Esophagus (tissue), 2 donors: ENCODE data around the gene GCM1. TPM values are rescaled to one million over a fixed set of nuclear protein-coding genes. Genes with fewer than 3 reads are reported as not detected.

Experiments used
- H3K27ac ChIP-seq, 2 donors: one replicate each; pipeline ENCODE4 v1.5.1; 2013; ENCODE audit warnings: low read depth in 2 of 2, mild to moderate bottlenecking in 2 of 2, inconsistent platforms in 1 of 2, low read length in 1 of 2, moderate library complexity in 1 of 2
- H3K27me3 ChIP-seq, 2 donors: one replicate each; pipeline ENCODE4 v1.6.1; 2013; ENCODE audit warnings: low read length in 2 of 2, control low read depth in 1 of 2, mild to moderate bottlenecking in 1 of 2; ENCODE audit not compliant: insufficient read depth in 2 of 2, control insufficient read depth in 1 of 2
- H3K36me3 ChIP-seq, 2 donors: one replicate each; pipeline ENCODE4 v1.6.1; 2013; ENCODE audit warnings: low read length in 1 of 2; ENCODE audit not compliant: control insufficient read depth in 2 of 2, insufficient read depth in 2 of 2
- H3K4me1 ChIP-seq, 2 donors: one replicate each; pipeline ENCODE4 v1.6.1; 2013; ENCODE audit warnings: low read length in 1 of 2; ENCODE audit not compliant: control insufficient read depth in 2 of 2, insufficient read depth in 2 of 2
- H3K4me3 ChIP-seq, 2 donors: one replicate each; pipeline ENCODE4 v1.5.1; 2013; ENCODE audit warnings: low read length in 2 of 2, mild to moderate bottlenecking in 2 of 2, low read depth in 1 of 2, moderate library complexity in 1 of 2
- H3K9me3 ChIP-seq, 2 donors: one replicate each; pipeline ENCODE4 v1.6.1; 2013; ENCODE audit warnings: mild to moderate bottlenecking in 2 of 2, low read depth in 1 of 2, low read length in 1 of 2, moderate library complexity in 1 of 2; ENCODE audit not compliant: control insufficient read depth in 2 of 2, insufficient read depth in 1 of 2
- WGBS, 2 donors: extraction: QIAGEN DNeasy Blood & Tissue Kit; methylation state at CpG; one replicate each; pipeline ENCODE4 v1.1.7; 2013; 5-methylcytosine and 5-hydroxymethylcytosine counted together
- polyA plus RNA-seq, 2 donors: library from polyadenylated mRNA; stranded (reverse); fragments of 200-250 nt; gene quantifications; one replicate each; pipeline ENCODE4 v1.2.3, GENCODE V29; 2013
- donor health status: healthy with polysubstance abuse.
- donor health status: Bipolar disorder and iron deficiency.

GCM1 gene
- polyA plus RNA-seq, 2 donors = not detected

- no peaks in the 10 kb centered on the region for H3K9me3 ChIP-seq
- no peaks in the 10 kb centered on the region for H3K36me3 ChIP-seq
- H3K27me3 ChIP-seq = no peaks in the 10 kb centered on the region
- 50 to 58% methylated on average over 8 of the region's 8 CpGs for WGBS, 2 donors
- H3K4me1 ChIP-seq = no peaks in the 10 kb centered on the region
- no peak overlapping the region for H3K4me3 ChIP-seq
- no peak overlapping the region for H3K27ac ChIP-seq
Measured at GRCh38 chr6:53134601-53135235, 13.9 kb downstream of the GCM1 start.

DNA sequence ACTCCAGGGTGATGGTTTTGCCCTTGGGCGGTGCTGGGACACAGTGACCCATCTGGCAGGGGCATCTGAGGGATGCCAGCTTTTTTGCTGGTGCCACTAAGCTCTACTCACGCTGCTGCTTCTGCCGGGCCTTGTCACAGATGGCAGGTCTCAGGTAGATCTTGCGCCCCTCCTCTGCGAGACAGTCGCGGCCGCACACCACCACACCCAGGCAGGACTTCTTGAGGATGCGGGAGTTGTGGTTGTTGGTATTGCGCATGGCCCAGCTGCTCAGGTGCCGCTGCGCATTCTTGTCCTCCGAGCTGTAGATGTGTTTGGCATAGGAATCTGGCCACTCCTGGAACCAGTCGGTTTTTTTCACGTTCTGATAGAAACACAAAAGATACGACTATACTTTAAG lies 14.7 kb downstream of the GCM1 start:
- no peaks in the 10 kb centered on the region for H3K27me3 ChIP-seq
- H3K27ac ChIP-seq = no peak overlapping the region
- H3K9me3 ChIP-seq = no peaks in the 10 kb centered on the region
- no peak overlapping the region for H3K4me3 ChIP-seq
- H3K36me3 ChIP-seq = no peaks in the 10 kb centered on the region
- whole genome bisulfite sequencing, 2 donors = 89 to 90% methylated on average over 16 of the region's 16 CpGs
- H3K4me1 ChIP-seq = no peaks in the 10 kb centered on the region

GRCh38 chr6:53130569-53131290 lies 17.9 kb downstream of the GCM1 start:
- no peaks in the 10 kb centered on the region for H3K27me3 ChIP-seq

GRCh38 chr6:53128842-53129241 lies 19.8 kb downstream of the GCM1 start:
- Histone ChIP-seq H3K4me3 (no peak overlapping the region), H3K27me3 (no peaks in the 10 kb centered on the region), H3K27ac (no peak overlapping the region), H3K36me3 (no peaks in the 10 kb centered on the region), H3K4me1 (no peaks in the 10 kb centered on the region), H3K9me3 (no peaks in the 10 kb centered on the region)
- WGBS, 2 donors = 52 to 57% methylated on average over 5 of the region's 5 CpGs

More at GRCh38 chr6:53130569-53131290, 17.9 kb downstream of the GCM1 start:
- H3K4me3 ChIP-seq = no peak overlapping the region
- H3K4me1 ChIP-seq = no peaks in the 10 kb centered on the region
- H3K27ac ChIP-seq = no peak overlapping the region
- 52 to 69% methylated on average over 6 of the region's 6 CpGs for WGBS, 2 donors
- no peaks in the 10 kb centered on the region for H3K36me3 ChIP-seq
- no peaks in the 10 kb centered on the region for H3K9me3 ChIP-seq

GRCh38 chr6:53125276-53125675 lies 23.4 kb downstream of the GCM1 start:
- no peak overlapping the region for H3K4me3 ChIP-seq
- H3K9me3 ChIP-seq = no peaks in the 10 kb centered on the region
- H3K36me3 ChIP-seq = no peaks in the 10 kb centered on the region
- no peaks in the 10 kb centered on the region for H3K27me3 ChIP-seq
- H3K4me1 ChIP-seq = no peaks in the 10 kb centered on the region
- 81 to 84% methylated on average over 4 of the region's 4 CpGs for WGBS, 2 donors
- H3K27ac ChIP-seq = no peak overlapping the region

DNA sequence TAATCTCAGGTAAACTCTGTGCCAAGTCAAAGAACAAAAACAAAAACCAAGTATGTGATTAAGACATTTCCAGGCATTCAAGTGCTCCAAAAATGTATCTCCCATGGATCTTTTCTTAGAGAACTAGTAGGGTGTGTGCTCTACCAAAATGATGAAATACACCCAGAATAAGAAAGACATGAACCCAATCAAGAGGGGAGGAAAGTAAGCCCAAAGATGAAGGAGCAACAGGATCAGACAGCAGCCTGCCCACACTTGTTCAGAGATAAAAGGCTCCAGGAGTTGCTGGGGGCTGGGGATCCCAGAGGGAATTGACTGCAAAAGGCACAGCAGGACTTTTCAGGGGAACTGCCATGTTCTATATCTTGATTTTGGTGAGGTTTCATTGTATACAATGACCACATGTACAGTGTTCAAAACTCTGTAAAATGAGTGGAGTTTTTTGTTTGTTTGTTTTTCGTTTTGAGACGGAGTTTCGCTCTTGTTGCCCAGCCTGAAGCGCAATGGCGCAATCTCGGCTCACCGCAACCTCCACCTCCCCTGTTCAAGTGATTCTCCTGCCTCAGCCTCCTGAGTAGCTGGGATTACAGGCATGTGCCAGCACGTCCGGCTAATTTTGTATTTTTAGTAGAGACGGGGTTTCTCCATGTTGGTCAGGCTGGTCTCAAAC lies 24.4 kb downstream of the GCM1 start:
- H3K4me1 ChIP-seq = peaks cover 0 to 3% of the 10 kb centered on the region in 2 donors
- no peaks in the 10 kb centered on the region for H3K27me3 ChIP-seq
- H3K4me3 ChIP-seq = no peak overlapping the region
- H3K9me3 ChIP-seq = no peaks in the 10 kb centered on the region
- H3K36me3 ChIP-seq = no peaks in the 10 kb centered on the region
- 77 to 85% methylated on average over 10 of the region's 10 CpGs for WGBS, 2 donors
- H3K27ac ChIP-seq = no peak overlapping the region

- H3K4me3 ChIP-seq = no peak overlapping the region
- 27 to 28% methylated on average over 4 of the region's 4 CpGs for WGBS, 2 donors
- peaks cover 0 to 3% of the 10 kb centered on the region in 2 donors for H3K4me1 ChIP-seq
- H3K27me3 ChIP-seq = no peaks in the 10 kb centered on the region
- no peak overlapping the region for H3K27ac ChIP-seq
- no peaks in the 10 kb centered on the region for H3K9me3 ChIP-seq
- no peaks in the 10 kb centered on the region for H3K36me3 ChIP-seq
Measured at GRCh38 chr6:53119772-53120409, 28.8 kb downstream of the GCM1 start.

DNA sequence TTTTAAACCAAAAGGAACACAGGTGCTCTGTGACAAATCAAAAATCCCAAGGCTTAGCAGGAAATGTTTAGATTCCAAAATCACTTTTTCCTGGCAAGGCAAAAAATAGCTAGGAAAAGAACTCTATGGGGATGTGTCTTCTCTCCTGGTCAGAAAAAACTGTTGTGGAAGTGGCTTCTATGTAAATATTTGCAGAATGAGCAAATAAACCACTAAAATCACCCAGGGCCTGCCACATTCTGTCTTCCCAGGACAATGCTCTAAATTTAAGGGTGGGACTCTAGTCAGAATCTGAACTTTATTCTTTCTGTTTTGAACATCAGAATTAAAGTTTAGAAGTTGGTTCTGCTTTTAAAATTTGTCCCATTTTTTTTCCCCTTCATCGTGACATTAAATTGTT lies 29.3 kb downstream of the GCM1 start:
- Histone ChIP-seq H3K36me3 (no peaks in the 10 kb centered on the region), H3K4me1 (peaks cover 0 to 3% of the 10 kb centered on the region in 2 donors), H3K27me3 (no peaks in the 10 kb centered on the region), H3K9me3 (no peaks in the 10 kb centered on the region), H3K27ac (no peak overlapping the region), H3K4me3 (no peak overlapping the region)
- 67 to 86% methylated on average over 1 of the region's 1 CpG for WGBS, 2 donors

DNA sequence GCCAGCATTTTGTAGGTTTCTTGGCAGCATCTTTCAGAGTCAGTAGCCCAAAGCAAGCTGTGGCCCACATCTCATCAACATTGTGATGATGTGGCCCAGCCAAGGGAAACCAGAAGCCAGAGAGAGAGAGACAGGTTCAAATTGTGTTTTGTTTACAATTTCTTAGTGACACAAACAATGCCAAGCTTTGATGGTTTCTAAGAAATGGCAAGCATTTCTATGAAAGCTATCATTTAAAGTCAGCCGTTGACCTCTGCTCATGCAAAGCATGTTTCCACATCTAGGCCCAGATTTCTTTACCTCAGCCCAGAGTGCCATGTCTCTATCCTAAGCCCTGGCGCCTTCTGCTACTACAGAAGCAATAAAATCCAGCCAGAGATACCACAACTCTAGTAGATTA lies 32.9 kb downstream of the GCM1 start:
- Histone ChIP-seq H3K4me1 (peaks cover 0 to 3% of the 10 kb centered on the region in 2 donors), H3K27me3 (no peaks in the 10 kb centered on the region), H3K4me3 (no peak overlapping the region), H3K36me3 (no peaks in the 10 kb centered on the region), H3K27ac (no peak overlapping the region), H3K9me3 (no peaks in the 10 kb centered on the region)
- 89 to 93% methylated on average over 2 of the region's 2 CpGs for WGBS, 2 donors
